Skeletal muscle satellite cell (primary cell): ENCODE data around the gene REPIN1. TPM values are rescaled to one million over a fixed set of nuclear protein-coding genes. Genes with fewer than 3 reads are reported as not detected.
A peak's percentile ranks its signal among the peaks of the same experiment; 100 is the strongest.

ENCODE experiments used
- H3K27me3 ChIP-seq: 2 replicates; pipeline ENCODE4 v1.7.0; 2013; ENCODE audit warnings: low read length; ENCODE audit not compliant: control insufficient read depth, insufficient read depth
- H3K36me3 ChIP-seq: 2 replicates; pipeline ENCODE4 v1.7.0; 2013; ENCODE audit warnings: mild to moderate bottlenecking, control low read depth, low read length; ENCODE audit not compliant: insufficient read depth
- H3K4me1 ChIP-seq: 2 replicates; pipeline ENCODE4 v1.7.0; 2013; ENCODE audit warnings: low read length; ENCODE audit not compliant: control insufficient read depth, insufficient read depth
- H3K4me2 ChIP-seq: 2 replicates; pipeline ENCODE4 v1.7.0; 2013; ENCODE audit warnings: mild to moderate bottlenecking, low read length
- H3K4me3 ChIP-seq: 2 replicates; pipeline ENCODE4 v1.7.0; 2013; ENCODE audit warnings: low read length
- H3K9ac ChIP-seq: 2 replicates; pipeline ENCODE4 v1.7.0; 2013; ENCODE audit warnings: mild to moderate bottlenecking, low read depth, low read length, moderate library complexity
- H3K9me3 ChIP-seq: replicated peaks from 2 replicates; pipeline ENCODE4 v1.7.0; 2013; ENCODE audit warnings: mild to moderate bottlenecking, control low read depth, low read length
- total RNA-seq: library from RNA; depleted of rRNA; stranded (reverse); fragments of >200 nt; gene quantifications from 2 replicates; pipeline ENCODE4 v1.2.3, GENCODE V29; 2012; rRNA removed

The REPIN1 gene
- 38.7 and 40.1 TPM in 2 replicates for total RNA-seq

DNA sequence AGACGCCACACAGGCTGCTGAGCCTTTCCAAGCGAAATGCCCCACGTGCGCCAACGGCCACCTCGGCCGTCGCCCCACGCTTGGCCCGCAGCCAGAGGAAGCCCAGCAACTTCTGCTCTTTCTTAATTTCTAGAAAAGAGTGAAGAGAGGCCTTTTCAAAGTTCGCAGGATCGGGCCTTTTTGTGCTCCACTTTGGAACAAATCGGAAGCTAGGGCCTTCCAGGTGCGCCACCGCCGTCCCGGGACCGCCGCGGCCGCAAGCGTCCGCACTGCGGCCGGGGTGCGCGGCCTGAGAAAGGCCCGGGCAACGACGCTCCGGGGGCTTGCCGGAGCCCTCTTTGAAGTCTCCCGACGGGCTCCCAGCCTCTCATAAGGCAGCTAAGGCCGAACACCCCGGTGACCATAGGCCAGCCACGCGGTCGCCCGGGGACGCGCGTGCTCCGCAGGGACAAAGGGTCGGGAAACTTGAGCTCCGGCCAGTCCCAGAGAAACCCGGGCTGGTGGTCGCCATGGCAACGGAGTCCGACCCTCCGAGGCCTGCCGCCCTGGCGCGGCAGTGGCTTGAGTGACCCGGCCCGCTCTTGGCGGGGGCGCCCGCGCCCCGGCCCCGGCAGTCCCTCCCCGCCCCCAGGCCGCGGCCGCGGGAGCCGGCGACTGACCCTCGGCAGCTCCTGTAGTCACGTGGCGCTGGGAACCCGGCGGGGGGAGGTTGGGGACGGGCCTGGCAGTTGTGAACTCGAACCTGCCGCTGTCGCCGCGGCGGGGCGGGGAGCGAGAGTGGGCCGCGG is at the start of gene REPIN1:
Gene REPIN1 (plus strand): TSS at position 727 of the 788 bp plus-strand sequence. CDS start 890 bp downstream, outside the sequence.
- Histone ChIP-seq H3K4me2 (peak within 1 kb of the TSS; percentile 93), H3K9ac (peak within 1 kb of the TSS; percentile 90), H3K4me1 (peaks cover 26% of the 10 kb centered on the region), H3K4me3 (peak within 1 kb of the TSS; percentile 95), H3K36me3 (peaks cover 20% of the 10 kb centered on the region), H3K27me3 (no peaks in the 10 kb centered on the region), H3K9me3 (no peaks in the 10 kb centered on the region)

DNA sequence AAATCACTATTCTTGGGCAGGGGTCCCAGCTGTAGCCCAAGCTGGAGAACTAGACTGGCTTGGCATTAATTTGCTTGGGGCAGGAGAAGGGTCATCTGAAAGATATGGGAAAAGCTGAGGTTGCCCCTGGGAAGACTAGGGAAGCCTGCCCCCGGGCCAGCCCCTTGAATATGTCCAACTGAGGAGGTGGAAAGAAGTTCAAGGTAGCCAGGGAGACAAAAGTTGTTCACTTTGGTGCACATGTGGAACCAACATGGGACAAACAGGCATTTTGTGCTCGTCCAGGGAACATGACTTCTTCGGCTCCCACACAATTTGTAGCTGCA is 46.9 kb upstream of the REPIN1 start:
- H3K4me2 ChIP-seq, result no peak overlapping the region
- H3K9ac ChIP-seq, result no peak overlapping the region
- H3K9me3 ChIP-seq, result no peaks in the 10 kb centered on the region
- H3K27me3 ChIP-seq, result peaks cover 4% of the 10 kb centered on the region
- H3K36me3 ChIP-seq, result no peaks in the 10 kb centered on the region
- no peak overlapping the region for H3K4me3 ChIP-seq
- H3K4me1 ChIP-seq, result no peaks in the 10 kb centered on the region

DNA sequence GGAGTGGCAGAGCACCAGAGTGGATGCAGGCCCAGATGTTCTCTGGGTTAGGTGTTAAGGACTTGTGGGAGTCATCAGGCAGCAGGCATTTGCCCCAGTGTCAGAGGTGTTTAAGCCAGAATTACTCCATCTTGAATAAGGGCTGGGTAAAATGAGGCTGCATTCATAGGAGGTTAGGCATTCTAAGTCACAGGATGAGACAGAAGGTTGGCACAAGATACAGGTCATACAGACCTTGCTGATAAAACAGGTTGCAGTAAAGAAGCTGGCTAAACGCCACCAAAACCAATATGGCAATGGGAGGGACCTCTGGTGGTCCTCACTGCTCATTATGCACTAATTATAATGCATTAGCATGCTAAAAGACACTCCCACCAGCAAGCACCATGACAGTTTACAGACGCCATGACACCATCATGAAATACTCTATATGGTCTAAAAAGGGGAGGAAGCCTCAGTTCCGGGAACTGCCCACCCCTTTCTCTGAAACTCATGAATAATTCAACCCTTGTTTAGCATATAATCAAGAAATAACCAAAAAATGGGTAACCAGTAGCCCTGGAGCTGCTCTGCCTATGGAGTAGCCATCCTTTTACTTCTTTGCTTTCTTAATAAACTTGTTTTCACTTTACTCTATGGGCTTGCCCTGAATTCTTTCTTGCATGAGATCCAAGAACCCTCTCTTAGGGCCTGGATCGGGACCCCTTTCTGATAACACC is 46.3 kb upstream of the REPIN1 start:
- H3K27me3 ChIP-seq, result peaks cover 4% of the 10 kb centered on the region
- H3K36me3 ChIP-seq, result no peaks in the 10 kb centered on the region
- H3K9ac ChIP-seq, result no peak overlapping the region
- H3K4me1 ChIP-seq, result no peaks in the 10 kb centered on the region
- no peak overlapping the region for H3K4me2 ChIP-seq
- no peaks in the 10 kb centered on the region for H3K9me3 ChIP-seq
- no peak overlapping the region for H3K4me3 ChIP-seq

DNA sequence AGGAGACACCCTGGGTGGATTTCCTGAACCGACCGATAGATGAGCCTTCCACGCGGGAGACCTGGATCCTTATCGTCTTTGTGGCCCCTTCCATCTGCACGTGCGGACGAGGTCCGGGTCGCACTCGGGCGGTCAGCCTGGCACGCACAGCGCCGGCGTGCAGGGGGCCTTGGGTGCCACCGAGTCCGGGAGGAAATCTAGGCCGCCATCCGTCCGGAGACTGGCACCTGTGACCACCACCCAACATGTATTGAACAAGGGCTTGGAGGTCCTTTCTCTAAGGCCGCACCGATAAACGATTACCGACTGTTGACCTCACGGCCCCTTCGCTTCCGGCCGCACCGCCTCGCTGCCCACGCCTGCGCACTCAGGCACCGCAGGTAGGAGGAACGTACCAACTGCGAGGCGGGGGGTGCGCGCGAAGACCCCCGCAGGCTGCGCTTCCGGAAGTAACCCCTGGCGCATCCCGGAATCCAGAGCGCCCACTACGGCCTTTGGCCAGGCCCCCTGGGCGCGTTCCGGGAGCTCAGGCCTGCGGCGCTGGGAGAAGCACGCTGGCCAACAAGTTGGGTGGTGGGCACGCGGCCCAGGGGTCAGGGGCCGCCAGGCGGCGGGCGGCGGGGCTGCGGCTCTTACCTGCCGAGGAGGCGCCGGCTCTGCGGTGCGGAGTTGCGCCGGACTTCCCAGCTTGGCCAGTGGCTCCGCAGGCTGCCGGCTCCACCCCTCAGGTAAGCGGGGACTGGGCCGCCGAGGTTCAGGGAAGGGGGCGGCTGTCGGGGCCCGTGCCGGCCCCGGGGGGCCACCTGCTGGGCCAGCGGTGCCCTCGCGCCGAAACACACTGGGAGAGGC is 45.6 kb upstream of the REPIN1 start, which contains the start of the genes ACTR3C and LRRC61:
Gene ACTR3C (minus strand): TSS at position 713 of the 849 bp plus-strand sequence. CDS start 28,249 bp downstream, outside the sequence.
Gene LRRC61 (plus strand): TSS at position 523 of the 849 bp plus-strand sequence. CDS start 13,507 bp downstream, outside the sequence.
- Histone ChIP-seq H3K27me3 (peaks cover 4% of the 10 kb centered on the region), H3K9me3 (no peaks in the 10 kb centered on the region), H3K4me1 (no peaks in the 10 kb centered on the region), H3K4me3 (no peak within 1 kb of the TSS), H3K9ac (no peak within 1 kb of the TSS), H3K4me2 (peak within 1 kb of the TSS; percentile 67), H3K36me3 (no peaks in the 10 kb centered on the region)

DNA sequence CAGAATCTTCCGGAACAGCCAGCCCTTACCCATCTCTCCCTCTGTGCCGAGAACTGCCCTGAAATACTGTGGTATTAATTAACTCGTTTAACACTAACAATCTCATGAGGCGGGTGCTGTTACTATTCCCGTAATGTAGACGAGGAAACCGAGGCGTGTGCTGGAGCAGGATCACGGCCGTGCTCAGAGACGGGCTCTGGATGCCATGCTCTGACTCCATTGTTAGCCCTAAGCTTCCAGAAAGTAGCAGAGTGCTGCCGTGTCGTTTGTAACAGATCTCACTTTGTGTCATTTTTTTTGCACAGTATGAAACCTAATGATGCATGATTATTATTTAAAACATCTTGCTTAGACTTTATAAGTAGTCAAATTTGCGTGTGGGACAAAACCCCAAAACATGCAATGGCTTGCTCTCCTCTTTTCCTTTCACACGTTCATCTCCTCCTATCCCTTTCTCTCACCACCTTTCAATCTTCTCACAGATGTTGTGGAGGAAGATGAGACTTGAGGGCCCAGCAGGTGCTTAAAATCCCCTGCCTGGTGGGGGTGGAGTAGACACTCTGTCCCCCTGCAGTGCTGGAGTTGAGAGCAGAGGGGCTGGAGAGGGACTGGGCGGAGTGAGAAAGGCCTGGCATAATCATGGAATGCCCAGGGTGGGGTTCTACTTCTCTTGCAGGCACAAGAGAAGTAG is 44.8 kb upstream of the REPIN1 start:
- Histone ChIP-seq H3K4me2 (peak overlapping the region; percentile 67), H3K36me3 (no peaks in the 10 kb centered on the region), H3K27me3 (peaks cover 4% of the 10 kb centered on the region), H3K4me3 (no peak overlapping the region), H3K4me1 (no peaks in the 10 kb centered on the region), H3K9ac (no peak overlapping the region), H3K9me3 (no peaks in the 10 kb centered on the region)

DNA sequence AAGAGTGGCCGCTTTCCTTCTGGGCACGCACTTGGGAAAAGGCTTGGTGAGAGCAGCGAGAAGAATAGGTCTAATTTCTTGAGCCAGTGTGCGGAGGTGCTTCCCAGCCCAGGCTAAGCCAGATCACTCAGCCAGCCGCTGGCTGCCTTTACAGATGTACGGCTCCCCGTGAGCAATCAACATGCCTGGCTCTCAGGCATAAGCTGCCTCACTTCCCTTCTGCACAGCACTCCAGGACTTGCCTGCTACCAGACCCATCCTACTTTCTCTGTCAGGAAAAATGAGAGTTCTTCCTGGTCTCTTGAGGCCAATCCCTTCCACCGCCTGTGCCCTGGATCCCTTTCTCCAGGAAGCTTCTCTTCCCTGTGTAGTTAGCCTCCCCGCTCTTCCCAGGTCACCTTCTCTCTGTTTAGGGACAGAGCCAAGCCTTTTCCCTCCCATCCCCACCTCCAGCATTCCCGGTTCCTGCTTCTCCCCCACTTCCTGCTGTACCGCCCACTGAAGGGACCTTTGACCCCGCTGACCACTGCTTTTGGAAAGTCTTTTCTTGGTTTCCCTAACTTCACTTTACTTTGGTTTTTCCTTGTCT is 44.2 kb upstream of the REPIN1 start:
- no peaks in the 10 kb centered on the region for H3K36me3 ChIP-seq
- H3K4me2 ChIP-seq, result no peak overlapping the region
- H3K4me1 ChIP-seq, result no peaks in the 10 kb centered on the region
- peaks cover 4% of the 10 kb centered on the region for H3K27me3 ChIP-seq
- no peak overlapping the region for H3K4me3 ChIP-seq
- H3K9ac ChIP-seq, result no peak overlapping the region
- H3K9me3 ChIP-seq, result no peaks in the 10 kb centered on the region

DNA sequence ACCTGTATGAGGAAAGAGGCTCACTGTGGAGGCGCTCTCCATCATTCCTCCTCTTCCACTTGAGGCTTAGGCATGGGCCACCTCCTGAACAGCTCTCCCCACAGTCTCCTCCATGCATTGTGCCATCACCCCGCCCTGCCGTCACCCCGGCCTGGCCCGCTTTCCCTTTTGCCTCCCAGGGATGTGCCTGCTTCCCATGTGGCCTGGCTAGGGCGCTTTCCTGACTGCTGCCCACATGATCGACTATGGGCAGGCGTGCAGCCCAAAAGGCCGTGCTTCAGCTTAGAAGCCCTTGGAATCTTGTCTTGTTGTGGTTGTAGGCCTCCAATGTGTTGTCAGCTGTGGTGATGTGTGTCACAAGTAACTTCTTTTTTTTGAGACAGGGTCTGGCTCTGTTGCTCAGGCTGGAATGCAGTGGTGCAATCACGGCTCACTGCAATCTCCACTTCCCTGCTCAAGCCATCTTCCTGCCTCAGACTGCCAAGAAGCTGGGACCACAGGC is 43.5 kb upstream of the REPIN1 start:
- no peaks in the 10 kb centered on the region for H3K36me3 ChIP-seq
- H3K4me1 ChIP-seq, result peaks cover 2% of the 10 kb centered on the region
- H3K4me2 ChIP-seq, result no peak overlapping the region
- no peak overlapping the region for H3K4me3 ChIP-seq
- no peak overlapping the region for H3K9ac ChIP-seq
- H3K27me3 ChIP-seq, result peaks cover 4% of the 10 kb centered on the region
- H3K9me3 ChIP-seq, result no peaks in the 10 kb centered on the region

DNA sequence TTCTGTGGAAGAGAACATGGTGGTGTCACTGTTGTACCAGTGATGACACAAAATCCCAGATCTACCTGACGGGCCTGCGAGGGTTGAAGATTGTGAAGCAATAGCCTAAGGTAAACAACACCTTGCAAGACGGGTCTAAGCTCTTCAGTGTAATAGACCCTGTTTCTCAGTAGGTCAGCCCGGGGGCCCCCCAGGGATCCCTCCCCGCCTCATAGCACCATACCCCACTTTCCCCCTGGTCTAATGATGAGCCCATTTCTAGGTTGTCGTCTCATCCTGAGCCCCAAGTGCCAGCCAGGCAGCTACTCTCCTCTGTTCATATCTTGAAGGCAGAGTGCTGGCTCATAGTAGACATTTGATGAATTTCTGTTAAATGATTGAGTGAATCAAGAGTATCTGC is 42.7 kb upstream of the REPIN1 start:
- no peaks in the 10 kb centered on the region for H3K36me3 ChIP-seq
- H3K9me3 ChIP-seq, result no peaks in the 10 kb centered on the region
- no peak overlapping the region for H3K4me3 ChIP-seq
- peaks cover 4% of the 10 kb centered on the region for H3K27me3 ChIP-seq
- no peak overlapping the region for H3K4me2 ChIP-seq
- H3K4me1 ChIP-seq, result peaks cover 2% of the 10 kb centered on the region
- no peak overlapping the region for H3K9ac ChIP-seq

DNA sequence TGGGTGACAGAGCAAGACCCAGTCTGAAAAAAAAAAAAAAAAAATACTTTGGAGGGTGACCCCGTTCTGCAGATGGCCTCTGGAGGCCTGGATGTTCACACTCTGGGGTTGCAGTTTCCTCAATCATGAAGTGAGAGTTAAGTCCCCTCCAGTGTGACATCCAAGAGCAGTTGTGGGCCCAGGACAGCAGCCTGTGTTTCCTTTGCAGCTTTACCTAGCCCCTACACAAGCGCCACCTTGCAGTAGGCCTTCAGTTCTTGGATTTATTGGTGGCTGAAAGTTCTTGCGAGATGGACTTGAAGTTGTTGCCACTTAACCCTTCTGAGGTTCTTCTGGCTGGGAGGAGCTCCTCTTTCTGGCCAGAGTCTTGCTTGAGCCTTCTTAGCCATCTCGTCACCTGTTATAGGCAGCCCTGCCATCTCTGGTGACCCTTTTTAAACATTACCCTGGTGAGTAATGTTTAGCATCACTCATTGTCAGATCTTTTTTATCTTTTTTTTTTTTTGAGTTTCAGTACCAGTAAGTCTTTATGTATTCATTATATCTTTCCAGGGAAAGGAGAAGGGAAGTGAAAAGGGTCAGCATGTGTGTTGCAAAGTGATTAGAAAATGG is 41.9 kb upstream of the REPIN1 start:
- peaks cover 4% of the 10 kb centered on the region for H3K27me3 ChIP-seq
- H3K9me3 ChIP-seq, result no peaks in the 10 kb centered on the region
- H3K4me3 ChIP-seq, result no peak overlapping the region
- no peaks in the 10 kb centered on the region for H3K36me3 ChIP-seq
- no peak overlapping the region for H3K4me2 ChIP-seq
- H3K4me1 ChIP-seq, result peaks cover 2% of the 10 kb centered on the region
- no peak overlapping the region for H3K9ac ChIP-seq

DNA sequence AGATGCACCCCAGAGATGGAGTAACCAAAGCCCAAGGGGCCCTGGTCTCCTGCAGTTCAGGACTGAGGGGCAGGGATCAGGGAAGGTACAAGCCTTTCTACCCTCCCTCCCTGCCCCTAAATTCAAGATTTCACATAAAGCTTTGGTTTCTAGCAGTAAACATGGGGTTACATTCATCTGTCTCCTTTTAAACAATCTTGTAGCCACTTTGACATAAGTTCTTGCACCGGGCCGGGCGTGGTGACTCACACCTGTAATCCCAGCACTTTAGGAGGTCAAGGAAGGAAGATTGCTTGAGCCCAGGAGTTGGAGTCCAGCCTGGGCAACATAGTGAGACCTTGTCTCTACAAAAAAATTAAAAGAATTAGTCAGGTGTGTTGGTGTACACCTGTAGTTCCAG is 41.3 kb upstream of the REPIN1 start:
- Histone ChIP-seq H3K27me3 (peaks cover 4% of the 10 kb centered on the region), H3K4me1 (peaks cover 2% of the 10 kb centered on the region), H3K36me3 (no peaks in the 10 kb centered on the region), H3K9ac (no peak overlapping the region), H3K9me3 (no peaks in the 10 kb centered on the region), H3K4me2 (no peak overlapping the region), H3K4me3 (no peak overlapping the region)
